IMR-90 (cell line): ENCODE measurements around the gene MGAT4C. TPM values are rescaled to one million over a fixed set of nuclear protein-coding genes. Genes with fewer than 3 reads are reported as not detected.

Experiments
- ATAC-seq: fragments of 200-7000 bp; cut with Tn5 transposase; 2 replicates; pipeline ENCODE4 v1.9.1; 2020; ENCODE audit warnings: low read depth, mild to moderate bottlenecking, moderate library complexity
- BruUV-seq: library from RNA; stranded (reverse); fragments of 400-500 nt; replicated peaks from 2 replicates; lab custom pipeline; 2021; lab: Mats Ljungman, UMichigan
- CTCF ChIA-PET: fragments of 300-600 bp; formaldehyde crosslinking; extraction: SDS; loops from one replicate; lab custom pipeline; 2021; ENCODE audit warnings: antibody characterized with exemption; lab: Yijun Ruan, JAX
- POLR2A ChIA-PET: fragments of 300-600 bp; sonication (Branson Sonifier 250); formaldehyde crosslinking; loops from one replicate; lab custom pipeline; 2022; ENCODE audit warnings: antibody characterized with exemption; ENCODE audit not compliant: unreplicated experiment; lab: Charles Lee
- DNase-seq: peaks from one replicate; pipeline ENCODE4 v3.0.0; 2013
- H2AFZ ChIP-seq: replicated peaks from 2 replicates; pipeline ENCODE3; 2013; ENCODE audit warnings: low read length, mild to moderate bottlenecking; ENCODE audit not compliant: poor library complexity
- H2AK5ac ChIP-seq: 2 replicates; pipeline ENCODE4 v1.6.1; 2013; ENCODE audit warnings: low read depth, low read length, inconsistent platforms
- H2AK9ac ChIP-seq: replicated peaks from 2 replicates; pipeline ENCODE3; 2013; ENCODE audit warnings: mild to moderate bottlenecking, low read depth, low read length, moderate library complexity; ENCODE audit not compliant: poor library complexity
- H2BK120ac ChIP-seq: 2 replicates; pipeline ENCODE4 v1.6.1; 2013; ENCODE audit warnings: low read depth, low read length, inconsistent platforms
- H2BK15ac ChIP-seq: 3 replicates; pipeline ENCODE4 v1.6.1; 2013; ENCODE audit warnings: low read depth, low read length, inconsistent platforms
- H2BK20ac ChIP-seq: 2 replicates; pipeline ENCODE4 v1.6.1; 2013; ENCODE audit warnings: low read depth, mild to moderate bottlenecking, inconsistent platforms, low read length, moderate library complexity
- H2BK5ac ChIP-seq: 2 replicates; pipeline ENCODE4 v1.6.1; 2013; ENCODE audit warnings: mild to moderate bottlenecking, low read depth, low read length, inconsistent platforms; ENCODE audit not compliant: poor library complexity, severe bottlenecking
- H3K14ac ChIP-seq: replicated peaks from 2 replicates; pipeline ENCODE4 v1.6.1; 2013; ENCODE audit warnings: low read depth, low read length, inconsistent platforms
- H3K18ac ChIP-seq: 2 replicates; pipeline ENCODE4 v1.6.1; 2013; ENCODE audit warnings: low read depth, low read length, control low read depth
- H3K23ac ChIP-seq: 2 replicates; pipeline ENCODE4 v1.6.1; 2013; ENCODE audit warnings: low read depth, low read length, inconsistent platforms
- H3K27ac ChIP-seq: 2 replicates; pipeline ENCODE4 v1.5.1; 2013; ENCODE audit warnings: mild to moderate bottlenecking, control low read depth, low read length; ENCODE audit not compliant: insufficient read depth
- H3K27me3 ChIP-seq: 2 replicates; pipeline ENCODE4 v1.6.1; 2013; ENCODE audit warnings: low read length; ENCODE audit not compliant: control insufficient read depth, insufficient read depth
- H3K36me3 ChIP-seq: 2 replicates; pipeline ENCODE4 v1.6.1; 2013; ENCODE audit warnings: low read length, mixed read lengths; ENCODE audit not compliant: control insufficient read depth, insufficient read depth
- H3K4ac ChIP-seq: 2 replicates; pipeline ENCODE4 v1.6.1; 2013; ENCODE audit warnings: low read depth, low read length, inconsistent platforms
- H3K4me1 ChIP-seq: 2 replicates; pipeline ENCODE4 v1.6.1; 2013; ENCODE audit warnings: low read length, mixed read lengths; ENCODE audit not compliant: control insufficient read depth, insufficient read depth
- H3K4me2 ChIP-seq: 2 replicates; pipeline ENCODE4 v1.6.1; 2013; ENCODE audit warnings: low read depth, mild to moderate bottlenecking, control low read depth, low read length, moderate library complexity
- H3K4me3 ChIP-seq: 2 replicates; pipeline ENCODE4 v1.5.1; 2013; ENCODE audit warnings: low read depth, mild to moderate bottlenecking, control low read depth, low read length, moderate library complexity; ENCODE audit not compliant: insufficient read depth
- H3K56ac ChIP-seq: 2 replicates; pipeline ENCODE4 v1.6.1; 2013; ENCODE audit warnings: low read length, inconsistent platforms; ENCODE audit not compliant: insufficient read depth; ENCODE audit errors: extremely low read depth
- H3K79me1 ChIP-seq, 2 experiments: 2 replicates each; pipeline ENCODE4 v1.6.1; 2013; ENCODE audit warnings: low read length in 2 of 2, inconsistent platforms in 1 of 2, low read depth in 1 of 2
- H3K9ac ChIP-seq: 2 replicates; pipeline ENCODE4 v1.6.1; 2013; ENCODE audit warnings: low read depth, low read length, control low read depth
- H3K9me1 ChIP-seq: 2 replicates; pipeline ENCODE4 v1.6.1; 2013; ENCODE audit warnings: low read length, inconsistent platforms; ENCODE audit not compliant: insufficient read depth
- H3K9me3 ChIP-seq: 2 replicates; pipeline ENCODE4 v1.6.1; 2013; ENCODE audit warnings: low read length; ENCODE audit not compliant: control insufficient read depth, insufficient read depth
- H4K20me1 ChIP-seq: 2 replicates; pipeline ENCODE4 v1.6.1; 2013; ENCODE audit warnings: low read length, inconsistent platforms; ENCODE audit not compliant: insufficient read depth
- H4K5ac ChIP-seq: 2 replicates; pipeline ENCODE4 v1.6.1; 2013; ENCODE audit warnings: mild to moderate bottlenecking, low read depth, low read length, control low read depth
- H4K8ac ChIP-seq, 2 experiments: 2 replicates each; pipeline ENCODE4 v1.6.1; 2013; ENCODE audit warnings: low read depth in 2 of 2, low read length in 2 of 2, control low read depth in 1 of 2, inconsistent platforms in 1 of 2
- H4K91ac ChIP-seq: 2 replicates; pipeline ENCODE4 v1.6.1; 2013; ENCODE audit warnings: low read depth, low read length, inconsistent platforms; ENCODE audit not compliant: insufficient read depth
- BHLHE40 ChIP-seq: fragments of 150-350 bp; IDR thresholded peaks from 2 replicates; pipeline ENCODE4 v1.6.1; 2016; ENCODE audit warnings: mild to moderate bottlenecking, low read depth, low read length
- CEBPB ChIP-seq: IDR thresholded peaks from 2 replicates; pipeline ENCODE4 v1.6.1; 2012; ENCODE audit warnings: low read depth, low read length, improper control_type of control experiment
- CHD1 ChIP-seq: IDR thresholded peaks from 2 replicates; pipeline ENCODE4 v1.6.1; 2012; ENCODE audit warnings: low read depth, low read length, improper control_type of control experiment
- FOS ChIP-seq: fragments of 150-350 bp; IDR thresholded peaks from 2 replicates; pipeline ENCODE4 v1.6.1; 2016; ENCODE audit warnings: low read depth, low read length
- MAFK ChIP-seq: IDR thresholded peaks from 2 replicates; pipeline ENCODE4 v1.6.1; 2012; ENCODE audit warnings: low read depth, low read length, improper control_type of control experiment
- MAZ ChIP-seq: IDR thresholded peaks from 2 replicates; pipeline ENCODE4 v1.6.1; 2012; ENCODE audit warnings: low read depth, mild to moderate bottlenecking, low read length, improper control_type of control experiment, moderate library complexity, borderline replicate concordance
- MXI1 ChIP-seq: IDR thresholded peaks from 2 replicates; pipeline ENCODE4 v1.6.1; 2012; ENCODE audit warnings: low read depth, mild to moderate bottlenecking, low read length, moderate library complexity, borderline replicate concordance
- NFE2L2 ChIP-seq: fragments of 150-350 bp; IDR thresholded peaks from 2 replicates; pipeline ENCODE4 v1.6.1; 2016; ENCODE audit warnings: low read depth, mild to moderate bottlenecking, low read length
- POLR2A ChIP-seq: IDR thresholded peaks from 2 replicates; pipeline ENCODE4 v1.6.1; 2012; ENCODE audit warnings: mild to moderate bottlenecking, low read depth, low read length
- RAD21 ChIP-seq: IDR thresholded peaks from 2 replicates; pipeline ENCODE4 v1.6.1; 2012; ENCODE audit warnings: low read length, improper control_type of control experiment
- RCOR1 ChIP-seq: IDR thresholded peaks from 2 replicates; pipeline ENCODE4 v1.6.1; 2012; ENCODE audit warnings: mild to moderate bottlenecking, low read length, improper control_type of control experiment; ENCODE audit not compliant: insufficient replicate concordance
- RFX5 ChIP-seq: IDR thresholded peaks from 2 replicates; pipeline ENCODE4 v1.8.0; 2012; ENCODE audit warnings: low read depth, mild to moderate bottlenecking, low read length, moderate library complexity
- SMC3 ChIP-seq: fragments of 150-350 bp; IDR thresholded peaks from 2 replicates; pipeline ENCODE4 v1.6.1; 2016; ENCODE audit warnings: low read depth, mild to moderate bottlenecking, antibody characterized with exemption, low read length, moderate library complexity
- WGBS, 2 experiments: methylation state at CpG; one replicate each; pipeline versions ENCODE4 v1.1.5 to v1.1.7; 2013; ENCODE audit warnings: missing lambda C conversion rate in 2 of 2; ENCODE audit not compliant: insufficient read length in 1 of 2; ENCODE audit errors: extremely low coverage in 2 of 2; 5-methylcytosine and 5-hydroxymethylcytosine counted together
- dilution Hi-C: fragments of 300-500 bp; cut with HindIII; formaldehyde crosslinking; loops from one replicate; pipeline ENCODE4 v1.14.3; 2018; ENCODE audit warnings: low sequenced_read_pairs; ENCODE audit not compliant: unreplicated experiment
- in situ Hi-C: fragments of 300-500 bp; cut with MboI; formaldehyde crosslinking; loops from 3 replicates; pipeline ENCODE4 v1.14.3; 2019; ENCODE audit warnings: low sequenced_read_pairs, inconsistent platforms, mixed read lengths
- intact Hi-C: fragments of 100-400 bp; cut with micrococcal nuclease; formaldehyde crosslinking; loops from 2 replicates; pipeline ENCODE4 v1.10.0; 2022
- polyA plus RNA-seq, 3 experiments: library from polyadenylated mRNA; depleted of rRNA; stranded (reverse); fragments of >200 nt; gene quantifications; 2 replicates each; pipeline ENCODE4 v1.2.3, GENCODE V29; 2012; ENCODE audit warnings: low replicate concordance in 1 of 3
- total RNA-seq: library from RNA; depleted of rRNA; stranded (reverse); fragments of >200 nt; gene quantifications from 2 replicates; pipeline ENCODE4 v1.2.3, GENCODE V29; 2012
- TF ChIP-seq, protein P1 (sequence below): conservative IDR thresholded peaks from 2 replicates; pipeline ENCODE4 v1.5.1; 2012; ENCODE audit warnings: mild to moderate bottlenecking, low read depth, low read length, improper control_type of control experiment
- TF ChIP-seq, protein P2 (sequence below): fragments of 150-350 bp; IDR thresholded peaks from 2 replicates; pipeline ENCODE4 v1.6.1; 2016; ENCODE audit warnings: low read depth, mild to moderate bottlenecking, low read length, moderate library complexity, borderline replicate concordance
- TF ChIP-seq, protein P3 (sequence below): fragments of 150-350 bp; IDR thresholded peaks from 2 replicates; pipeline ENCODE4 v1.6.1; 2017; ENCODE audit warnings: mild to moderate bottlenecking, antibody characterized with exemption, low read length, low read depth

The MGAT4C gene
- total and polyA plus RNA-seq, 2 of the 4 experiments (the other 2 are of a cell fraction), result not detected

DNA sequence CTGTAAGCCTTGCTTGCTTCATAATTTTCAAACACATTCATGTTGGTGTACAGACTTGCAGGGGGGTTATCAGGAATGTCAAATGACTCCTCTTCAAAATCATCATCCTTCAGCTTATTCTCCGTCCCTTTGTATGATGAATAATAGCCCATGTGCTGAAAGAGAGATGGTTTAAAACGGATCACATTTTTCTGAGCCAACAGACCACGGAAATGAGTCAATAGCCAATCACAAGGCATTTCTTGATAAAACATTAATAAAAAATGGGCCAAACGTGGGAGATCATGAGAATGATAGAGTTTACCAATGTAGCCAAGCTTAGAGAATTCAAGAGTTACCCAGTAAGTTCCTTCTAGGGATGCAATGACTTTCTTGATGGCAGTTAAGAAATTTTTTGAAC is 276.6 kb downstream of the MGAT4C start:
- Histone ChIP-seq H2BK120ac (no peak overlapping the region), H2BK5ac (no peak overlapping the region), H3K27me3 (no peaks in the 10 kb centered on the region), H2BK20ac (no peak overlapping the region), H3K36me3 (no peaks in the 10 kb centered on the region), H2AFZ (no peak overlapping the region), H3K56ac (no peak overlapping the region), H3K9me1 (no peaks in the 10 kb centered on the region), H3K14ac (no peak overlapping the region), H2AK9ac (no peak overlapping the region), H3K18ac (no peak overlapping the region), H3K4me2 (no peak overlapping the region), H3K9me3 (no peaks in the 10 kb centered on the region), H4K5ac (no peak overlapping the region), H4K8ac (no peak overlapping the region), H3K23ac (no peak overlapping the region), H3K9ac (no peak overlapping the region), H3K4me1 (no peaks in the 10 kb centered on the region), H3K27ac (no peak overlapping the region), H2BK15ac (no peak overlapping the region), H3K4ac (no peak overlapping the region), H3K4me3 (no peak overlapping the region), H4K91ac (no peak overlapping the region), H3K79me1 (no peaks in the 10 kb centered on the region), H4K20me1 (no peaks in the 10 kb centered on the region), H2AK5ac (no peak overlapping the region)
- intact Hi-C loops (no loop called here), in situ Hi-C loops (no loop called here), dilution Hi-C loops (no loop called here)
- DNase-seq (no peak), ATAC-seq (no peak)
- no CpG with 5 or more reads among the region's 4 CpGs for WGBS, 2 experiments
- POLR2A ChIA-PET, result no interaction called here
- TF ChIP-seq, protein P1, sequence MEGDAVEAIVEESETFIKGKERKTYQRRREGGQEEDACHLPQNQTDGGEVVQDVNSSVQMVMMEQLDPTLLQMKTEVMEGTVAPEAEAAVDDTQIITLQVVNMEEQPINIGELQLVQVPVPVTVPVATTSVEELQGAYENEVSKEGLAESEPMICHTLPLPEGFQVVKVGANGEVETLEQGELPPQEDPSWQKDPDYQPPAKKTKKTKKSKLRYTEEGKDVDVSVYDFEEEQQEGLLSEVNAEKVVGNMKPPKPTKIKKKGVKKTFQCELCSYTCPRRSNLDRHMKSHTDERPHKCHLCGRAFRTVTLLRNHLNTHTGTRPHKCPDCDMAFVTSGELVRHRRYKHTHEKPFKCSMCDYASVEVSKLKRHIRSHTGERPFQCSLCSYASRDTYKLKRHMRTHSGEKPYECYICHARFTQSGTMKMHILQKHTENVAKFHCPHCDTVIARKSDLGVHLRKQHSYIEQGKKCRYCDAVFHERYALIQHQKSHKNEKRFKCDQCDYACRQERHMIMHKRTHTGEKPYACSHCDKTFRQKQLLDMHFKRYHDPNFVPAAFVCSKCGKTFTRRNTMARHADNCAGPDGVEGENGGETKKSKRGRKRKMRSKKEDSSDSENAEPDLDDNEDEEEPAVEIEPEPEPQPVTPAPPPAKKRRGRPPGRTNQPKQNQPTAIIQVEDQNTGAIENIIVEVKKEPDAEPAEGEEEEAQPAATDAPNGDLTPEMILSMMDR, result no peak
- no peak for TF ChIP-seq BHLHE40
- no peak for TF ChIP-seq RCOR1
- TF ChIP-seq MAFK, result no peak
- no peak for TF ChIP-seq SMC3
- TF ChIP-seq MAZ, result no peak
- no peak for TF ChIP-seq CHD1
- no peak for TF ChIP-seq RAD21
- TF ChIP-seq MXI1, result no peak
- TF ChIP-seq CEBPB, result no peak
- no peak for TF ChIP-seq FOS
- TF ChIP-seq, protein P2, sequence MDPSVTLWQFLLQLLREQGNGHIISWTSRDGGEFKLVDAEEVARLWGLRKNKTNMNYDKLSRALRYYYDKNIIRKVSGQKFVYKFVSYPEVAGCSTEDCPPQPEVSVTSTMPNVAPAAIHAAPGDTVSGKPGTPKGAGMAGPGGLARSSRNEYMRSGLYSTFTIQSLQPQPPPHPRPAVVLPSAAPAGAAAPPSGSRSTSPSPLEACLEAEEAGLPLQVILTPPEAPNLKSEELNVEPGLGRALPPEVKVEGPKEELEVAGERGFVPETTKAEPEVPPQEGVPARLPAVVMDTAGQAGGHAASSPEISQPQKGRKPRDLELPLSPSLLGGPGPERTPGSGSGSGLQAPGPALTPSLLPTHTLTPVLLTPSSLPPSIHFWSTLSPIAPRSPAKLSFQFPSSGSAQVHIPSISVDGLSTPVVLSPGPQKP, result no peak
- TF ChIP-seq POLR2A, result no peak
- TF ChIP-seq, protein P3, sequence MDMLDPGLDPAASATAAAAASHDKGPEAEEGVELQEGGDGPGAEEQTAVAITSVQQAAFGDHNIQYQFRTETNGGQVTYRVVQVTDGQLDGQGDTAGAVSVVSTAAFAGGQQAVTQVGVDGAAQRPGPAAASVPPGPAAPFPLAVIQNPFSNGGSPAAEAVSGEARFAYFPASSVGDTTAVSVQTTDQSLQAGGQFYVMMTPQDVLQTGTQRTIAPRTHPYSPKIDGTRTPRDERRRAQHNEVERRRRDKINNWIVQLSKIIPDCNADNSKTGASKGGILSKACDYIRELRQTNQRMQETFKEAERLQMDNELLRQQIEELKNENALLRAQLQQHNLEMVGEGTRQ, result no peak
- no peak for TF ChIP-seq NFE2L2
- TF ChIP-seq RFX5, result no peak
- CTCF ChIA-PET, result no interaction called here
- no TSS peak for BruUV-seq
